H1 (cell line): ENCODE results near the gene HSF4. TPM values are rescaled to one million over a fixed set of nuclear protein-coding genes. Genes with fewer than 3 reads are reported as not detected.

ENCODE experiments used
- ASH2L ChIP-seq: fragments of 200-600, 300-600 bp; sonication (generic); IDR thresholded peaks from one replicate; pipeline ENCODE4 v1.7.1; 2017; ENCODE audit warnings: low read length
- BACH1 ChIP-seq: IDR thresholded peaks from 2 replicates; pipeline ENCODE4 v1.6.1; 2012; ENCODE audit warnings: low read length, improper control_type of control experiment
- CHD2 ChIP-seq: IDR thresholded peaks from 2 replicates; pipeline ENCODE4 v1.6.1; 2012; ENCODE audit warnings: low read length, improper control_type of control experiment
- GTF2F1 ChIP-seq: IDR thresholded peaks from 2 replicates; pipeline ENCODE4 v1.6.1; 2012; ENCODE audit warnings: low read depth, low read length, improper control_type of control experiment, borderline replicate concordance
- RBBP5 ChIP-seq: IDR thresholded peaks from 2 replicates; pipeline ENCODE4 v1.7.1; 2012; ENCODE audit warnings: low read depth, mild to moderate bottlenecking, inconsistent platforms, low read length, moderate library complexity, borderline replicate concordance
- SIN3A ChIP-seq, 2 experiments: IDR thresholded peaks in 1 of 2; conservative IDR thresholded peaks in 1 of 2; 2 replicates each; pipeline ENCODE4 v1.6.1; 2011 to 2012; ENCODE audit warnings: low read length in 2 of 2, improper control_type of control experiment in 1 of 2, low read depth in 1 of 2, mild to moderate bottlenecking in 1 of 2
- SIRT6 ChIP-seq: IDR thresholded peaks from one replicate; pipeline ENCODE4 v1.7.1; 2012; ENCODE audit warnings: low read length, inconsistent platforms
- TAF1 ChIP-seq: IDR thresholded peaks from 2 replicates; pipeline ENCODE4 v1.6.1; 2011; ENCODE audit warnings: mild to moderate bottlenecking, low read depth, low read length
- USF2 ChIP-seq: IDR thresholded peaks from 2 replicates; pipeline ENCODE4 v1.6.1; 2011; ENCODE audit warnings: low read length, improper control_type of control experiment
- polyA plus RNA-seq, 7 experiments: library from polyadenylated mRNA; depleted of rRNA in 3 of 7; stranded (reverse) in 5 of 7; unstranded in 2 of 7; fragments of >200 nt in 5 of 7; fragments of 200-250 nt in 2 of 7; gene quantifications; 1 replicate in 5 of 7; 2 replicates in 1 of 7; 4 replicates in 1 of 7; pipeline versions ENCODE4 v1.2.1 to v1.2.3, GENCODE V29; 2011 to 2013; ENCODE audit warnings: missing spikeins in 2 of 7, mixed read lengths in 2 of 7
- total RNA-seq: library from RNA; stranded (reverse); fragmentation: NEBNext Ultra II Directional; extraction: Animal tissue kit (Norgen Biotek cat#: 25700); gene quantifications from 2 replicates; pipeline ENCODE4 v1.2.1, GENCODE V29; 2021
- TF ChIP-seq, protein P1 (sequence below): fragments of 300-600 bp; sonication (generic); IDR thresholded peaks from 2 replicates; pipeline ENCODE4 v1.7.1; 2012; ENCODE audit warnings: low read length, moderate library complexity, mild to moderate bottlenecking, inconsistent platforms; ENCODE audit not compliant: insufficient replicate concordance

HSF4 gene
- total and polyA plus RNA-seq, 2 of the 8 experiments (the other 6 are each of a cell fraction or from before 2014, with no cell fraction given), result 0.14 TPM; not detected in 1

DNA sequence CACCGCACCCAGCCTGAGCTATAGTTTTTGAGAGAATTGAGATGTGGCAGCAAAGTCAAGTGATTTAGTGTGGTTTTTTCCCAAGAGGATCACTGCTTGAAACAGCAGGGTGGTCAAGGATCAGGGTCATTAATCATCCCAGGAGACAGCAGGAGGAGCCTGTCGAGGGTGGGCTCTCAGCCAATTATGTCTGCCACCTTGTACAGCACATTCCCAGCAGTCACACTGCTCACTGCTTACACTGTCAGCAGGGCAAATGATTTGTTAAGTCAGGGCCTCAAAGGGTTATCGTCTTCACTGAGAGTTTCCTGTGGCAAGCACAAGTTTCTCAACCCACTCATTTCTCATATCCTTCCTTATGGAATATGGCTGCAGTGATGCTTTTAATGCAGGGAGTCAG, 26.9 kb upstream of the HSF4 start (continued):
- TF ChIP-seq, protein P1, sequence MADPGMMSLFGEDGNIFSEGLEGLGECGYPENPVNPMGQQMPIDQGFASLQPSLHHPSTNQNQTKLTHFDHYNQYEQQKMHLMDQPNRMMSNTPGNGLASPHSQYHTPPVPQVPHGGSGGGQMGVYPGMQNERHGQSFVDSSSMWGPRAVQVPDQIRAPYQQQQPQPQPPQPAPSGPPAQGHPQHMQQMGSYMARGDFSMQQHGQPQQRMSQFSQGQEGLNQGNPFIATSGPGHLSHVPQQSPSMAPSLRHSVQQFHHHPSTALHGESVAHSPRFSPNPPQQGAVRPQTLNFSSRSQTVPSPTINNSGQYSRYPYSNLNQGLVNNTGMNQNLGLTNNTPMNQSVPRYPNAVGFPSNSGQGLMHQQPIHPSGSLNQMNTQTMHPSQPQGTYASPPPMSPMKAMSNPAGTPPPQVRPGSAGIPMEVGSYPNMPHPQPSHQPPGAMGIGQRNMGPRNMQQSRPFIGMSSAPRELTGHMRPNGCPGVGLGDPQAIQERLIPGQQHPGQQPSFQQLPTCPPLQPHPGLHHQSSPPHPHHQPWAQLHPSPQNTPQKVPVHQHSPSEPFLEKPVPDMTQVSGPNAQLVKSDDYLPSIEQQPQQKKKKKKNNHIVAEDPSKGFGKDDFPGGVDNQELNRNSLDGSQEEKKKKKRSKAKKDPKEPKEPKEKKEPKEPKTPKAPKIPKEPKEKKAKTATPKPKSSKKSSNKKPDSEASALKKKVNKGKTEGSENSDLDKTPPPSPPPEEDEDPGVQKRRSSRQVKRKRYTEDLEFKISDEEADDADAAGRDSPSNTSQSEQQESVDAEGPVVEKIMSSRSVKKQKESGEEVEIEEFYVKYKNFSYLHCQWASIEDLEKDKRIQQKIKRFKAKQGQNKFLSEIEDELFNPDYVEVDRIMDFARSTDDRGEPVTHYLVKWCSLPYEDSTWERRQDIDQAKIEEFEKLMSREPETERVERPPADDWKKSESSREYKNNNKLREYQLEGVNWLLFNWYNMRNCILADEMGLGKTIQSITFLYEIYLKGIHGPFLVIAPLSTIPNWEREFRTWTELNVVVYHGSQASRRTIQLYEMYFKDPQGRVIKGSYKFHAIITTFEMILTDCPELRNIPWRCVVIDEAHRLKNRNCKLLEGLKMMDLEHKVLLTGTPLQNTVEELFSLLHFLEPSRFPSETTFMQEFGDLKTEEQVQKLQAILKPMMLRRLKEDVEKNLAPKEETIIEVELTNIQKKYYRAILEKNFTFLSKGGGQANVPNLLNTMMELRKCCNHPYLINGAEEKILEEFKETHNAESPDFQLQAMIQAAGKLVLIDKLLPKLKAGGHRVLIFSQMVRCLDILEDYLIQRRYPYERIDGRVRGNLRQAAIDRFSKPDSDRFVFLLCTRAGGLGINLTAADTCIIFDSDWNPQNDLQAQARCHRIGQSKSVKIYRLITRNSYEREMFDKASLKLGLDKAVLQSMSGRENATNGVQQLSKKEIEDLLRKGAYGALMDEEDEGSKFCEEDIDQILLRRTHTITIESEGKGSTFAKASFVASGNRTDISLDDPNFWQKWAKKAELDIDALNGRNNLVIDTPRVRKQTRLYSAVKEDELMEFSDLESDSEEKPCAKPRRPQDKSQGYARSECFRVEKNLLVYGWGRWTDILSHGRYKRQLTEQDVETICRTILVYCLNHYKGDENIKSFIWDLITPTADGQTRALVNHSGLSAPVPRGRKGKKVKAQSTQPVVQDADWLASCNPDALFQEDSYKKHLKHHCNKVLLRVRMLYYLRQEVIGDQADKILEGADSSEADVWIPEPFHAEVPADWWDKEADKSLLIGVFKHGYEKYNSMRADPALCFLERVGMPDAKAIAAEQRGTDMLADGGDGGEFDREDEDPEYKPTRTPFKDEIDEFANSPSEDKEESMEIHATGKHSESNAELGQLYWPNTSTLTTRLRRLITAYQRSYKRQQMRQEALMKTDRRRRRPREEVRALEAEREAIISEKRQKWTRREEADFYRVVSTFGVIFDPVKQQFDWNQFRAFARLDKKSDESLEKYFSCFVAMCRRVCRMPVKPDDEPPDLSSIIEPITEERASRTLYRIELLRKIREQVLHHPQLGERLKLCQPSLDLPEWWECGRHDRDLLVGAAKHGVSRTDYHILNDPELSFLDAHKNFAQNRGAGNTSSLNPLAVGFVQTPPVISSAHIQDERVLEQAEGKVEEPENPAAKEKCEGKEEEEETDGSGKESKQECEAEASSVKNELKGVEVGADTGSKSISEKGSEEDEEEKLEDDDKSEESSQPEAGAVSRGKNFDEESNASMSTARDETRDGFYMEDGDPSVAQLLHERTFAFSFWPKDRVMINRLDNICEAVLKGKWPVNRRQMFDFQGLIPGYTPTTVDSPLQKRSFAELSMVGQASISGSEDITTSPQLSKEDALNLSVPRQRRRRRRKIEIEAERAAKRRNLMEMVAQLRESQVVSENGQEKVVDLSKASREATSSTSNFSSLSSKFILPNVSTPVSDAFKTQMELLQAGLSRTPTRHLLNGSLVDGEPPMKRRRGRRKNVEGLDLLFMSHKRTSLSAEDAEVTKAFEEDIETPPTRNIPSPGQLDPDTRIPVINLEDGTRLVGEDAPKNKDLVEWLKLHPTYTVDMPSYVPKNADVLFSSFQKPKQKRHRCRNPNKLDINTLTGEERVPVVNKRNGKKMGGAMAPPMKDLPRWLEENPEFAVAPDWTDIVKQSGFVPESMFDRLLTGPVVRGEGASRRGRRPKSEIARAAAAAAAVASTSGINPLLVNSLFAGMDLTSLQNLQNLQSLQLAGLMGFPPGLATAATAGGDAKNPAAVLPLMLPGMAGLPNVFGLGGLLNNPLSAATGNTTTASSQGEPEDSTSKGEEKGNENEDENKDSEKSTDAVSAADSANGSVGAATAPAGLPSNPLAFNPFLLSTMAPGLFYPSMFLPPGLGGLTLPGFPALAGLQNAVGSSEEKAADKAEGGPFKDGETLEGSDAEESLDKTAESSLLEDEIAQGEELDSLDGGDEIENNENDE, result no peak
- TF ChIP-seq ASH2L, result no peak
- no peak for TF ChIP-seq SIRT6
- TF ChIP-seq RBBP5, result no peak
- TF ChIP-seq GTF2F1, result no peak
- no peak for TF ChIP-seq USF2
- no peak for TF ChIP-seq SIN3A (conservative IDR thresholded peaks at IDR 0.05 in 1 of 2, IDR thresholded peaks at IDR 0.05 in 1 of 2; ENCODE audit: low read depth in 1 of 2, low read length in 2 of 2)
- no peak for TF ChIP-seq TAF1
- no peak for TF ChIP-seq BACH1
- no peak for TF ChIP-seq CHD2
